ENCODE measurements around the gene MGAT3. TPM values are rescaled to one million over a fixed set of nuclear protein-coding genes. Genes with fewer than 3 reads are reported as not detected.

The MGAT3 gene
- total and polyA plus RNA-seq, 2 of the 8 experiments (the other 6 are each of a cell fraction or from before 2014, with no cell fraction given) = 4.3 to 9.2 TPM

DNA sequence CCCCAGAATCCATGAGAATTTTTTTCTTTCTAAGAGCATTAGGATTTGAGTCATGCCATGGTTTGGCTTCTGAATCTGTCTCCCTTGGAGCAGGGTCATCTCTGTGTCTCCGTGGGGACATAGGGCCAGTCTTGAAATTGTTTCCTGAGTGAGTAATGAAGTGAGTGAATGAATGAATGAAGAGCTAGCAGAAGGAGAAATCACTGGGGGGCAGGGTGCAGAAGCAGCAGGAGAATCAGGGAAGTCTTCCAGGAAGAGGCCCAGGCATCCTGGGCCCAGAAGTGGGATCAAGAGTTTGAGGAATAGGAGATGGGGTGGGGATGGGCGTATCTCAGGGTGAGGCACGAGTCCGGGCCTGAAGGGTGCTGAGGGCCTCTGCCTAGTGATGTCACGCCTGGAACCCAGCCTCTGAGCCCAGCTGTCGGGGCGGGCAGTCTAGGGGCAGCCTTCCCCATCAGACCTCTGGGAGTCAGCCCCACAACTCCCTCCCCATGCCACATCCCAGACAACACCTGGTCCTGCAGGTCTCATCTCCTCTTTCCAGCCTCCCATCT, 12.5 kb upstream of the MGAT3 start:
- Histone ChIP-seq H2AFZ (ENCODE audit: low read length) (no peak overlapping the region), H3K4me2 (ENCODE audit: insufficient read depth in 1 of 2, low read depth in 2 of 2, low read length in 2 of 2) (no peak overlapping the region), H3K27ac (ENCODE audit: low read depth, low read length) (no peak overlapping the region), H3K14ac (ENCODE audit: insufficient read length) (no peak overlapping the region), H3K9ac (replicated peaks in 1 of 4; ENCODE audit: extremely low read depth in 1 of 4, low read depth in 3 of 4, low read length in 3 of 4) (no peak overlapping the region), H4K5ac (ENCODE audit: insufficient read length, low read depth, low read length) (no peak overlapping the region), H3K18ac (ENCODE audit: extremely low read depth, low read length) (no peak overlapping the region), H3K79me1 (ENCODE audit: low read depth, low read length) (no peaks in the 10 kb centered on the region), H3K4me1 (replicated peaks in 1 of 4; ENCODE audit: control insufficient read depth in 3 of 4, insufficient read depth in 4 of 4, low read length in 3 of 4) (peaks cover 0 to 8% (median 6%) of the 10 kb centered on the region in 4 experiments; a peak in 6 of 7 replicates), H3K23ac (ENCODE audit: insufficient read length) (no peak overlapping the region), H3K27me3 (replicated peaks in 1 of 4; ENCODE audit: control insufficient read depth in 3 of 4, extremely low read depth in 1 of 4, insufficient read depth in 3 of 4, low read length in 3 of 4) (no peaks in the 10 kb centered on the region; a peak in 2 of 7 replicates), H3K9me3 (ENCODE audit: insufficient read depth in 2 of 2, low read depth in 1 of 2, low read length in 1 of 2) (no peaks in the 10 kb centered on the region), H4K8ac (ENCODE audit: extremely low read depth, insufficient read depth, low read length) (no peak overlapping the region), H2BK12ac (ENCODE audit: low read depth, low read length) (no peak overlapping the region), H3K56ac (replicated peaks; ENCODE audit: insufficient read length, low read depth, low read length) (no peak overlapping the region), H2AK5ac (ENCODE audit: low read depth, low read length) (no peak overlapping the region), H3K36me3 (ENCODE audit: control insufficient read depth in 2 of 4, insufficient read depth in 4 of 4, low read length in 3 of 4) (no peaks in the 10 kb centered on the region), H2BK20ac (ENCODE audit: low read length) (no peak overlapping the region), H3K4ac (replicated peaks; ENCODE audit: insufficient read length, low read depth, low read length) (no peak overlapping the region), H4K91ac (replicated peaks; ENCODE audit: insufficient read length, low read length) (no peak overlapping the region), H3K23me2 (ENCODE audit: low read depth, low read length) (peaks cover 2% of the 10 kb centered on the region; the same call in 1 of the 2 replicates), H2BK5ac (ENCODE audit: low read depth, low read length) (no peak overlapping the region), H2BK120ac (replicated peaks; ENCODE audit: low read depth, low read length) (no peak overlapping the region), H2BK15ac (ENCODE audit: low read length) (no peak overlapping the region), H3K79me2 (ENCODE audit: control insufficient read depth in 1 of 2, insufficient read depth in 2 of 2, low read length in 2 of 2) (no peaks in the 10 kb centered on the region), H3K4me3 (ENCODE audit: extremely low read depth in 1 of 4, insufficient read depth in 2 of 4, low read depth in 3 of 4, low read length in 4 of 4) (no peak overlapping the region), H4K20me1 (replicated peaks in 1 of 2; ENCODE audit: control insufficient read depth in 1 of 2, insufficient read depth in 2 of 2, low read length in 2 of 2) (no peaks in the 10 kb centered on the region)
- CTCF ChIA-PET (ENCODE audit: partially characterized antibody) = interaction anchor here (0.9 to 3.7 kb wide), 5 partner anchors 9 to 102 kb away, joined by 3 to 13 read pairs (median 4); no protein-coding TSS in a partner anchor
- TF ChIP-seq CBX5 (IDR thresholded peaks at IDR 0.05; ENCODE audit: low read depth, low read length) = no peak
- TF ChIP-seq, protein P1, sequence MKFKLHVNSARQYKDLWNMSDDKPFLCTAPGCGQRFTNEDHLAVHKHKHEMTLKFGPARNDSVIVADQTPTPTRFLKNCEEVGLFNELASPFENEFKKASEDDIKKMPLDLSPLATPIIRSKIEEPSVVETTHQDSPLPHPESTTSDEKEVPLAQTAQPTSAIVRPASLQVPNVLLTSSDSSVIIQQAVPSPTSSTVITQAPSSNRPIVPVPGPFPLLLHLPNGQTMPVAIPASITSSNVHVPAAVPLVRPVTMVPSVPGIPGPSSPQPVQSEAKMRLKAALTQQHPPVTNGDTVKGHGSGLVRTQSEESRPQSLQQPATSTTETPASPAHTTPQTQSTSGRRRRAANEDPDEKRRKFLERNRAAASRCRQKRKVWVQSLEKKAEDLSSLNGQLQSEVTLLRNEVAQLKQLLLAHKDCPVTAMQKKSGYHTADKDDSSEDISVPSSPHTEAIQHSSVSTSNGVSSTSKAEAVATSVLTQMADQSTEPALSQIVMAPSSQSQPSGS (IDR thresholded peaks at IDR 0.05; ENCODE audit: low read length) = no peak
- TF ChIP-seq TEAD4 (IDR thresholded peaks at IDR 0.05; ENCODE audit: low read depth, low read length) = no peak
- POLR2A ChIA-PET (ENCODE audit: partially characterized antibody) = interaction anchor here (1.0 to 3.4 kb wide), 8 partner anchors 9 to 130 kb away, joined by 3 to 16 read pairs (median 4); partner anchors contain the start of genes MIEF1 and RPL3
- no peak for FAIRE-seq
- WGBS, 2 experiments (ENCODE audit: extremely low coverage in 1 of 2, insufficient coverage in 1 of 2, insufficient read length in 1 of 2, insufficient replicate concordance in 2 of 2, low coverage in 1 of 2, low lambda C conversion rate in 2 of 2, missing lambda C conversion rate in 1 of 2) = 93% methylated on average over 4 of the region's 7 CpGs; no CpG with 5 or more reads in 1 of the 2 experiments
- DNase-seq (ENCODE audit: low read depth in 1 of 2, low spot score in 2 of 2) = no peak

All from H1 (cell line).